Activated T-helper 1 cell treated with anti-CD3 and anti-CD28 coated beads, Interleukin-12 subunit alpha, Interleukin-12 subunit beta, Interleukin-2, Interleukin-4 antibody, amounts not matched to agents 30 ng/mL and 10 ng/mL and 1 ng/mL, durations not matched to agents 14 hours and 24 hours and 36 hours (primary cell): Measurements from ENCODE around the gene RAB31. TPM values are rescaled to one million over a fixed set of nuclear protein-coding genes. Genes with fewer than 3 reads are reported as not detected.

Experiments
- DNase-seq: peaks from one replicate; pipeline ENCODE4 v3.0.0; 2021; ENCODE audit warnings: low spot score
- H3K27ac Mint-ChIP-seq: one replicate; pipeline ENCODE4 v1.8.0; 2021; ENCODE audit warnings: mild to moderate bottlenecking, mixed read lengths
- H3K27me3 Mint-ChIP-seq: one replicate; pipeline ENCODE4 v1.8.0; 2022; ENCODE audit warnings: mild to moderate bottlenecking, moderate library complexity, mixed read lengths; ENCODE audit not compliant: insufficient read depth
- H3K36me3 Mint-ChIP-seq: one replicate; pipeline ENCODE4 v1.8.0; 2021; ENCODE audit warnings: low read depth, mixed read lengths
- H3K4me1 Mint-ChIP-seq: one replicate; pipeline ENCODE4 v1.8.0; 2021; ENCODE audit warnings: low read depth, mixed read lengths
- H3K4me3 Mint-ChIP-seq: one replicate; pipeline ENCODE4 v1.8.0; 2021; ENCODE audit warnings: mild to moderate bottlenecking, moderate library complexity, mixed read lengths
- H3K9me3 Mint-ChIP-seq: one replicate; pipeline ENCODE4 v1.8.0; 2021; ENCODE audit warnings: mixed read lengths
- intact Hi-C: fragments of 100-400 bp; cut with micrococcal nuclease; formaldehyde crosslinking; loops from one replicate; pipeline ENCODE4 v1.15.1; 2024
- total RNA-seq: library from RNA; stranded (reverse); gene quantifications from 2 replicates; pipeline ENCODE4 v1.2.3, GENCODE V29; 2022

RAB31 gene
- total RNA-seq, 1 donor from 2014 or later: 0.13 TPM

DNA sequence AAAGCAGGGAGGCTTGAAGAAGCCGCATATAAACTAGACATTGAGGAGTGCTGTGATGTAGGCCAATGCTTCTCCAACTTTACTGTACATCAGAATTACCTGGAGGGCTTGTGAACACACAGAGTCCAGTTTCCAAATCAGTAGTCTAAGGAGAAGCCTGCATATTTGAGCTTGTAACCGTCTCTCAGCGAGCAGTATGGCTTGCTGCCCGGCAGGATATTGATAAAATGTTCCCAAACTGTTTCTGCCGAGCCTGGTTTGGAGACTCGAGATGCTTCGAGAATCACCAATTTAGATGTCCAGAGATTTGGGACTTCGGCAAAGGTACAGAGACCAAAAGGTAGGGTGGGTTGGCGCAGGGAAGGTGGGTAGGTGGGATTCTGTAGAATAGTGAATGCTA lies 11.0 kb upstream of the RAB31 start:
- H3K9me3 Mint-ChIP-seq: no peaks in the 10 kb centered on the region
- no peaks in the 10 kb centered on the region for H3K36me3 Mint-ChIP-seq
- H3K27me3 Mint-ChIP-seq: peaks cover 20% of the 10 kb centered on the region
- no peak overlapping the region for H3K4me3 Mint-ChIP-seq
- no peak overlapping the region for H3K27ac Mint-ChIP-seq
- DNase-seq: no peak
- intact Hi-C loops: no loop called here
- H3K4me1 Mint-ChIP-seq: no peaks in the 10 kb centered on the region

DNA sequence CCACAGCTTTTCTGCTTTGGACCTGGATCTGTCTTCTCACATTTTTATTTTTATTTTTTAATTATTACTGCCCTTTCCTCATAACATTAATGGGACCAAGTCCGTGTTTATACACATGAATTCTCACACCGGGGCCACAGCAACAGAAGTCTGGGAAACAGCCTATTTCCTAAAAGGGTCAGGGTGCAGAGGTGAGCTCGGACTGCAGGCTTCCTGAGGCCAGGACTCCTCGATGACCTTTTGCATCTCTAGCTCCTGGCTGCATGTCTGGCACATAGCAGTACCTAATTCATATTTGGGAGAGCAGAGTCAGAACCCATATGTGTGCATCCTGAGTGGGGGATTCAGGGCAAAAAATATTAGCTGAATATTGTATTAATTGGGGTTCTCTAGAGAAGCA lies 9.6 kb upstream of the RAB31 start:
- Mint-ChIP-seq H3K36me3 (no peaks in the 10 kb centered on the region), H3K4me3 (no peak overlapping the region), H3K27me3 (peaks cover 17% of the 10 kb centered on the region), H3K27ac (no peak overlapping the region), H3K4me1 (peaks cover under 1% of the 10 kb centered on the region), H3K9me3 (no peaks in the 10 kb centered on the region)
- intact Hi-C loops: no loop called here
- DNase-seq: no peak

DNA sequence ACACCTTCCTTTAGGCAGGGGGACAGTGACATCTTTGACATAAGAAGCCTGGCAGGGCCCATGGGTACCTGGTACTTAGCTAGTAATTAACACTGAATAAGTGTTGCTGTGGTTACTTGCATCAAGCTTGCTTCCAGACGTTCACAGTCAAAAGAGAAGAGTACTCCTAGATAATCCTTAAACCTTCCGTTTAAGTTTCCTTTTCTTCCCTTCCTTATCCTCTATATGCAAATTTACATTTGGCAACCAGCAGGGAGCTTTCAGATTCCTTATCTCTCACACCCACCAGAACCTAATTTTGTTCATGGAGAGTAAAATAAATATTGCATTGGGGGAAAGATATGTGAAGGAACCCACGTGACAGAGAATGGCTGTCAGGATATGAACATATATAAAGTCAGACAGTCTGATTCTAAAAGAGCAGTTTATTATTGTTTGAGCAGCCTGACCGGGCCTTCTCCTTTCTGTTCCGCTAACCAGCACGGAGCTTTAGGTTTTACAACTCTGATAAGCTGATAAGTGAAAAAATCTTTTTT lies 7.8 kb upstream of the RAB31 start:
- intact Hi-C loops: no loop called here
- peaks cover 29% of the 10 kb centered on the region for H3K27me3 Mint-ChIP-seq

GRCh38 chr18:9701609-9702349 lies 6.3 kb upstream of the RAB31 start:
- intact Hi-C loops: no loop called here
- Mint-ChIP-seq H3K4me1 (peaks cover 9% of the 10 kb centered on the region), H3K36me3 (no peaks in the 10 kb centered on the region), H3K4me3 (no peak overlapping the region), H3K27ac (no peak overlapping the region), H3K27me3 (peaks cover 38% of the 10 kb centered on the region), H3K9me3 (no peaks in the 10 kb centered on the region)
- no peak for DNase-seq

More for the DNA sequence above, 7.8 kb upstream of the RAB31 start:
- Mint-ChIP-seq H3K4me1 (peaks cover 9% of the 10 kb centered on the region), H3K4me3 (no peak overlapping the region), H3K9me3 (no peaks in the 10 kb centered on the region), H3K36me3 (no peaks in the 10 kb centered on the region), H3K27ac (no peak overlapping the region)
- DNase-seq: no peak

- Mint-ChIP-seq H3K4me1 (peaks cover 16% of the 10 kb centered on the region), H3K9me3 (no peaks in the 10 kb centered on the region), H3K27ac (no peak overlapping the region)
These were observed 3.6 kb upstream of the RAB31 start for GRCh38 chr18:9704233-9705118.

GRCh38 chr18:9705183-9705829 lies 2.8 kb upstream of the RAB31 start:
- H3K36me3 Mint-ChIP-seq: no peaks in the 10 kb centered on the region
- H3K27ac Mint-ChIP-seq: no peak overlapping the region
- peaks cover 24% of the 10 kb centered on the region for H3K4me1 Mint-ChIP-seq
- peaks cover 62% of the 10 kb centered on the region for H3K27me3 Mint-ChIP-seq
- no peak for DNase-seq
- no peaks in the 10 kb centered on the region for H3K9me3 Mint-ChIP-seq
- H3K4me3 Mint-ChIP-seq: no peak overlapping the region
- intact Hi-C loops: no loop called here

More at GRCh38 chr18:9704233-9705118, 3.6 kb upstream of the RAB31 start:
- Mint-ChIP-seq H3K27me3 (peaks cover 54% of the 10 kb centered on the region), H3K36me3 (no peaks in the 10 kb centered on the region), H3K4me3 (no peak overlapping the region)
- no peak for DNase-seq
- intact Hi-C loops: no loop called here

GRCh38 chr18:9706081-9706935 lies 1.8 kb upstream of the RAB31 start:
- no peaks in the 10 kb centered on the region for H3K9me3 Mint-ChIP-seq
- peaks cover 69% of the 10 kb centered on the region for H3K27me3 Mint-ChIP-seq
- H3K36me3 Mint-ChIP-seq: no peaks in the 10 kb centered on the region
- no peak overlapping the region for H3K27ac Mint-ChIP-seq
- H3K4me1 Mint-ChIP-seq: peaks cover 33% of the 10 kb centered on the region
- H3K4me3 Mint-ChIP-seq: no peak overlapping the region
- no peak for DNase-seq
- intact Hi-C loops: no loop called here

DNA sequence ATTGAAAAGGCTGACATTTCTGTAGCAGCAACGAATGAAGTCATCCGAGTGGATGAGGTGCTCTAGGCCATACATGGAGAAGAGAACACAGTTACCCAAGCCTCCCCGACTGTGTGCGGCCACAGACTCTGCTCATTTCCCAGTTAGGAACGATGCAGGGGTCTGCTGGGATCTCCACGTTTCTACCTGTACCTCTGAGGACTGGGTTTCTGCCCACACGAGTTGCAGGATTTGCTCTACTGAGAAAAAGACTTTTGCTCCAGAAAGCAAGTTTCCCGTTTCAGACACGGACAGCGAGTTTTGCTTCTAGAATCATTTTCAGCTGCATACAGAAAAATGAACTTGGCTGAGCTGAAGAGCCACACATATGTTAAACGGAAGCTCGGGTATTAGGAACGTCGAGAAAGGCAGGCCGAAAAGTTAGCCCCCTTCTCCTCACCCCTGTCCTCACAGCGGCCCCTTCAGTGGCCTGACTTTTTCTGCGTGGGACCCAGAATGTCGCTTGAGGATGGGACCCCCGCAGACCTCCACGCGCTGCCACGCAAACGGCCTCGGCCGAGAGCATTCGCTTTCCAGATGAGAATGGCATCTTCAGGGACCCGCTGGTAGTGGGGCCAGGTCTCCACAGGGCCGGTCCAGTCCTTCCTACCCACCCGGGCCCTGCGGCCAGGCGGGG lies 582 bp upstream of the RAB31 start:
- Mint-ChIP-seq H3K27ac (no peak overlapping the region), H3K36me3 (no peaks in the 10 kb centered on the region), H3K27me3 (peaks cover 75% of the 10 kb centered on the region), H3K4me1 (peaks cover 39% of the 10 kb centered on the region), H3K9me3 (no peaks in the 10 kb centered on the region), H3K4me3 (peak overlapping the region; percentile 68)
- DNase-seq: no peak
- intact Hi-C loops: loop anchor here (2.0 kb wide), 1 partner anchor 95 kb away; no protein-coding TSS in a partner anchor

DNA sequence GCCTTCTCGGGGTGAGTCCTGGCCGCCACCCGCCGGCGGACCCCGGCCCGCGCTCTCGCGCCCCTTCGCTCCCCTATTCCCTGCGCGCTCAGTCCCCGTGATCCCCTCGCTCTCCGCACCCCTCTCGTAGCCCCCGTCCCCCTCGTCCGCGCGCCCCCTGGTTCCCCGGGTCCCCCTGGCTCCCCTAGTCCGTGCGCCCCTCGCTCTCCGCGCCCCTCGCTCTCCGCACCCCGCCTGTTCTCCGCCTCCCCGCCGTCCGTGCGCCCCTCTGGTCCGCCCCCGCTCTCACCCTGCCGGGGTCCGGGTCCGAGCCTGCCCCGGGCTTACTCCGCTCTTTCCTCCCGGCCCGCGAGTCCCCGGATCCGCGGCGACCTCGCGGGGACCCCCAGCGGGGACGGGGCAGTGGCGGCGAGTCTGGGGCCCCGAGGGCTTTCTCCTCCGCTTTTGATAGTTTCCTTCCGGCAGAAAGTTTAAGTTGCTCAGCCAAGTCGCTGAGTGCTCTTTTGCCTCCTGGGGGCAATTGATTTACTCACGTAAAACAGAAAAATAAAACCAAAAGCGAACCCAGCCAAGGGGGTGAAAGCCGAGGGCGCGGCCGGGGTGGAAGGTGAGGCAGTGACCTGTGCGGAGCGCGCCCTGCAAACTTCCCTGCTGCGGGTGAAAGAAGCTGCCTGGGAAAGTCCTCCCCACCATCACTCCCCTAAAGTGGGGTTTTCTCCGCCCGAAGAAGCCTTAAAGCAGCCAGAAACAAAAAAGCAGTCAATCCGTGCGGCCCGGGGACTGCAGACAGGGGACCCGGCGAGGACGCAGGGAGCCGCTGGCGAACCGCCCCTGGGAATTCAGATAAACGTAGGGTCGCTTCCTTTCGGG lies 568 bp downstream of the RAB31 start:
- Mint-ChIP-seq H3K4me1 (peaks cover 37% of the 10 kb centered on the region), H3K36me3 (no peaks in the 10 kb centered on the region), H3K9me3 (no peaks in the 10 kb centered on the region), H3K27me3 (peaks cover 81% of the 10 kb centered on the region), H3K4me3 (peak overlapping the region; percentile 80), H3K27ac (no peak overlapping the region)
- intact Hi-C loops: loop anchor here (2.0 kb wide), 1 partner anchor 96 kb away; no protein-coding TSS in a partner anchor
- no peak for DNase-seq

- intact Hi-C loops: loop anchor here (2.0 kb wide), 1 partner anchor 97 kb away; no protein-coding TSS in a partner anchor
- Mint-ChIP-seq H3K4me3 (peak overlapping the region; percentile 80), H3K27ac (no peak overlapping the region), H3K4me1 (peaks cover 30% of the 10 kb centered on the region), H3K27me3 (peaks cover 78% of the 10 kb centered on the region), H3K36me3 (no peaks in the 10 kb centered on the region), H3K9me3 (no peaks in the 10 kb centered on the region)
- no peak for DNase-seq
These were observed 1.3 kb downstream of the RAB31 start for GRCh38 chr18:9709304-9709877.

DNA sequence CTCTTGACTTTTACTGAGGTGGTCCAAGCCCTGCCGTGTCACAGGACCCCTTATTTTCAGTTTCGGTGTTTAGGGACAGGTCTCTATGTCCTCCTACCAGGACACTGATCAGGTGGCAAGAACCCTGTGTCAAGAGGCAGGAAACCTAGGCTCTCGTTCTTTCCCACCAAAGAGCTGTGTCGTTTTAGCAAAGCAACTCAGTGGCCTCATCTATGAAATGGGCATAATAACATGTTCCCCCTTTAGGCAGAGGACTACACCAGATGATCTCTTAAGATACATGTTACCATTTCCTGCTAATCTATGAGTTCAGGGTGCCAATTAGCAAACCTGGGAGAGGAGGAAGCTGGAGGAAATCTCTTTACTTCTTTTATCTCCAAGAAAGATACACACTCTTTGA lies 1.9 kb downstream of the RAB31 start:
- H3K4me3 Mint-ChIP-seq: peak overlapping the region; percentile 25
- H3K9me3 Mint-ChIP-seq: no peaks in the 10 kb centered on the region
- DNase-seq: no peak
- no peak overlapping the region for H3K27ac Mint-ChIP-seq
- peaks cover 78% of the 10 kb centered on the region for H3K27me3 Mint-ChIP-seq
- intact Hi-C loops: loop anchor here (2.0 kb wide), 1 partner anchor 203 kb away; no protein-coding TSS in a partner anchor
- peaks cover 30% of the 10 kb centered on the region for H3K4me1 Mint-ChIP-seq
- no peaks in the 10 kb centered on the region for H3K36me3 Mint-ChIP-seq
